Islet of Langerhans (tissue), 1 donor: ENCODE data around the gene ATXN1.
A peak's percentile ranks its signal among the peaks of the same experiment; 100 is the strongest.

ENCODE experiments used
- FAIRE-seq: peaks from one replicate; lab custom pipeline; 2011; peaks lifted over from hg19 to GRCh38; lab: Jason Lieb, UNC

Gene ATXN1

DNA sequence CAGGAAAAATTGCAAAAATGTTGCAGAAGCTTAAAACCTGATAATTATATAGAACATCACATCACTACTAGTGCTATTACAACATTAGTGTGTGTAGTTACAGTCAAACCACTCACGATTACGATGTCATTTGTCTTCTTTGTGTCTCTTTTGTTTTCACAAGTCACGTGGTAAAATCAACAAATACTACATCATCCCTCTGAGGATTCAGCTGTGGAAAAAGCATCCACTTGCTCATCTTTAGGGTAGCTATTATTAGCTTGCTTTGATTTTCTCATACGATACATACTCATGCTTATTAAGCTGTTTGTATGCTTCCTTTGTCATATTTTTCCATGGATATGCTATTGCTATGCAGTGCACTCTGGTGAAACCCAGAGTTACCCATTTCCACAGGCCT, 22.2 kb upstream of the ATXN1 start:
- peak; percentile 53 for FAIRE-seq

DNA sequence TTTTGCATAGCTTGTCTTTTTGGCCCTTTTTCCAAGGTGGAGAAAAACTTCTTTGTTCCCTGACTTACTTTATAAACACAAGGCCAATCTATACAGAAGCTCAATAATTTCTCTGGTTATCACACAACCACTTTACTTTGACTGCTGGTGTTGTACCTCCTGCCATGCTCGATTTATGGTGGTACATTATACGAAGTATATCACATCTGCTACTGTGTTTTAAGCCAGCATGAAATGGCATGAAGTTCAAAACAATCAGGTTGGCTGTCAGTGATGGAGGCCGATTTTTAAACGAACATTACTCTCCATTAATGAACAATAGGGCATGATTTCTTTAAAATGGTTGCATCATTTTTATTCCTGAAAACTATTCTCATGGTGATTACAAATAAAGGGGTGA, 21.0 kb upstream of the ATXN1 start:
- no peak for FAIRE-seq

DNA sequence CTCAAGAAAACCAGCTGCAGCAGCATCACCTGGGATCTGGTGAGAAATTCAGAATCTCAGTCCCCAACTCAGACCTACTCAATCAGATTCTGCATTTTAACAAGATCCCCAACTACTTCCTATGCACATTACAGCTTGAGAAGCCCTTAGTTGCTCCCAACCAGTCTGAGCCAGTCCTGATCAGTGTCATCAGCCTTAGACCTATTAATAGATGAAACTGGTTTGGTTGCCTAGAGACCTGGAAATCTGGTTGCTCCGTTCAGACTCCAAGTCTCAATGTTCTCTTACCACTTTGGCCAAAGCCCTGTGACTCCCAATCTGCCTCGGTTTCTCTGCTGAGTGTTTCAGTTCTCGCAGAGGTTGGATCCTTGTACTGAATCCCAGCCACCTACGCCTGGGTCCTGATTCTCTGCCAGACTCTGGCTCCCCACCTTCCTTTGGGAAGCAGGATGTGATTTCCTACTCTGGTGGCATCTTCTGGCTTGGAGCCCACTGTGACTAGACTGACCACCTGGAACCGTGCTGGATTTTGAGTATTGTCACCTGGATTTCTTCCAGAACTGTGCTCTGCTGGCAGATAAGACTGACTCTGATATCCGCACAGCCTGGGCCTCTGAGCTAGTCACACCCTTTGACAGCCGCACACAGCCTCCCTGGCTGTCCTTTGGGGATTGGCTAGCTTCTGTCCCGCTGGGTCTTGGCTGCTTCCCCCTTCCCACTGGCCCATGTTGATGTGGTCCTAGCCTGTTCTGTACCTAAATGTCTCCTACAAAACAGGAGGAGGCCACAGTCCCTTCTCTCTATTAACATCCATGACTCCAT, 20.3 kb upstream of the ATXN1 start:
- peak; percentile 88 for FAIRE-seq

DNA sequence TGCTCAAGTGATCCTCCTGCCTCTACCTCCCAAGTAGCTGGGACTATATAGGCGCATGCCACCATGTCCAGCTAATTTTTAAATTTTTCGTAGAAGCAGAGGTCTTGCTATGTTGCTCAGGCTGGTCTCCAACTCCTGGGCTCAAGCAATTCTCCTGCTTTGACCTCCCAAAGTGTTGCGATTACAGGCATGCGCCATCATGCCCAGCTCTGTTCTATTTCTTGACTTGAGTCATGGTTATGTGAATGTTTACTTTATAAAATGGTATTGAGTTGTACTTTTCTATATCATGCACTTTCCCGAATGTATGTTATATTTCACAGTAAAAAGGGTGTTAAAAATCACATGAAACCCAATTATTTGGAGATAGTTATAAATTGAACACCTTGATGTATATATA, 17.3 kb upstream of the ATXN1 start:
- no peak for FAIRE-seq

DNA sequence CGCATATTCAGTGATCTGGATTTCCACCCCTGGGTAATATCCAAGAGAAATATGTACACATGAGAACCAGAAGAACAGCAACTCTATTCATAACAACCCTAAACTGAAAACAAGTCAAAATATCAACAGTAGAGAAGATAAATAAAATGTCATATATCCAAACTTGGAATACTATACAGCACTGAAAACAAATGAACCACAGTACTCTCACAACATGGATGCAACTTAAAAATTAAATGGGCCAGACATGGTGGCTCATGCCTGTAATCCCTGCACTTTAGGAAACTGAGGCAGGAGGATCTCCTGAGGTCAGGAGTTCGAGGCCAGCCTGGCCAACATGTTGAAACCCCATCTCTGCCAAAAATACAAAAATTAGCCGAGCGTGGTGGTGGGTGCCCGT, 16.5 kb upstream of the ATXN1 start:
- no peak for FAIRE-seq

DNA sequence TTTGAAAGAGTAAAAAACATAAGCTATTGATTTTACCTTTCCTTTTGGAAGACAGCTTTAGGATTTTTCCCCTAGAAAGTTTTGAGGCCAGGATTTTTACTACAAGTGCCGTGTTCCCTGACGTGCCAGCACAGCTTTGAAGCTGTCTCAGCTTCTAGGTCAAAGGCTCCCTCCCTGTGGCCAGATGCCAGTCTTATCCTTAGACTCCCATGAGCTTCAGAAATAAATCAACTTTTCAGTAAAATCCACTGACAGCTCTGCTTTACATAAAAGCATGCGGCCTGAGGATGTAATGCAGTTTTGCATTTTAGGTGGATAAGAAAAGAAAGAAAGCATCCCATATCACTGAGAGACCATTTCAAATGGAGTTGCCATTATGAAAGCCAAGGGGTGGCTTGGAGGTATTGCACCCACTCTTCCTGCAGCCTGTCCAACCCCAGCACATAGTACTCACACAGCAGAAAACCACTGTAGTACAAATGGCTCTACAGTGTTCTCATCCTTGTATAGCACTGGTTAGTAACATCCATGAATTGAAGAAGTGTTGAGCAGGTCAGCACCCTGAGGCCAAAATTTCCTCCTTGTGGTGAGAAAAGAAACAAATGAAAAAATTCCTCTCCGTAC, 15.2 kb upstream of the ATXN1 start:
- FAIRE-seq, result no peak

DNA sequence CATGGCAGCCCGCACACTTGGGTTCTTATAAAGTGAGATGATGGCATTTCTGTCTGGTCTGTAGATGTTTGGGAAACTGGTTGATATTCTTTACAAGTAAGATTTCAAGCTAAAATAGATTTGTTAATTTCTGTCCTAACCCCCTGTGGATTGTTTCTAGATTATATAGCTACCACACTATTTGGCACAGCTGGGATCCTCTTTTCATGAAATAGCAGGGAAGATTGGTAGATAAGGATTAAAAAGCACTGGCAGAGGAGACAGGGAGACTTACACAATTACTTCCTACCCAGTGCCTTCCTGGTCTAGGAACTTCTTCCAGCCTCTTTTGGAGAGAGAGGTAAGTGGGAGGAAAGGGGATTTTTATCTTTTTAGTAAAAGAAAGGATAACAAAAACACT, 13.2 kb upstream of the ATXN1 start:
- FAIRE-seq, result no peak

DNA sequence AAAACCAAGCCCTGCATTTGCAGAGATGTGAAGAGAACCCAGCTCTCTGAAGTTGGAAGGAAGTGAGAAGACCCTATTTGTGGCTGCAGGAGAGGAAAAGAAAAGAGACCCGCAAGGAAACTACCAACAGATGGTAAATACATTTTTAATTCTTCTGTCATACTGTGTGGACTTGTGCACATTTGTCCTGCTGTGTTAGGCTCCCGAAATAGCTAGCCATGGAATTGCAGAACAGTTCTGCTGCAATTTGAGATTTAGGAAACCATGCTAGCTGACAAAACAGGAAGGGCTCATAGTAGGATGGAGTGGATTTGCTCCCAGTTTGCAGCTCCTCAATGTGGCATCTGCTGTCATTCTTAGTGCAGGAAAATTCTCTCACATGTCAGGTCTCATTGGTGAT, 12.1 kb upstream of the ATXN1 start:
- no peak for FAIRE-seq

DNA sequence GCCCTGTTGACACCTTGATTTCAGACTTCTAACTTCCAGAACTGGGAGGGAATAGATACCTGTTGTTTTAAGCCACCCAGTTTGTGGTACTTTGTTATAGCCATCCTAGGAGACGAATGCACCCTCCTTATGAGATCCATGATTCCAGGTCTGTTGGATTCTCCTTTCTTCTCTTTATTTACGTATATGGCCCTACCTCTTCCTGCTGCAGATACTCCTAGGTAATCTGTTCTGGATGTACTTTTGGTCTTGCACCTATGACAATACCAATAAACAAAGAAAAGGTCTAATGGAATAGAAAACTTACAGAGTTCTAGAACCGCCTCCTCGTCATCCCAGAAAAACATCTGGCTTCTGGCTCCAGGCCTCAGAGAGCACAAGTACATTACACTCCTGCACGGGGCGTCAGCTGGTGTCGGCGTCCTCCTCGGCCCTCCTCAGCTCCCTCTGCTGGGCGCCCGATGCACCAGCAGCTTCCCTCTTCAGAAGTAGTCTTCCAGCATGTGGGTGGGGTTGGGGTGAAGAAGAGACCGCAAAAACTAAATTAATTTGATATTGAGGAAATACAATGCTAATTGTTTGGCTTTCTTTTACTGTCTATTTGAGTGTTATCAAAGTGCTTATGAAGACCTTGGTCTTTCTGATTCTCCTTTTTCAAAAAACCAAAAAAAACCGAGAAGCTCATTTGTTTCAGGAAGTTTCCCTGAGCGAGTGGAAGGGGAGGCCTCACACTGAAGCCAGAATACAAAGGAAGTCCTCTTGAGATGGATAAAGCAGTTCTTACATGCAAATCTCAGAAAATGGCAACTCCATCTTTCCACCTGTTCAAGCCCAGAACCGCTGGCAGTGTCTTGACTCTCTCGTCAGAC, 9.7 kb upstream of the ATXN1 start:
- no peak for FAIRE-seq

DNA sequence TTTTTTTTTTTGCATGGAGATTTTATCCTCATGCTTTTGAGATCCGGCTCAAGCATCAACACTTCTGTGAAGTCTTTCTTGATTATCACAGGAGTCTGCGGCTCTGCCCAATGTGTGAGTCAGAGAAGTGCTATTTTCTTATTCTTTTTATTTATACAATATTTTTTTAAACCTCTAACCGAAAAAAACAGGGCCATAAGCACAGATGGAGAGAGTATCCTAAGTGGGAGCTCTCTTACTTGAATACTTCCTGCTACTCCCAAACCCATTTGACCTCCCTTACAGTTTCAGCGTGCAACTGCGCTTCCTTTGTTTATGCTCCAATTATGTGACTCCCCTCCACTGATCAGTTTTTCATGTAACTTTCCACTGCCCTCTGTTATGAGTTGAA, 8.7 kb upstream of the ATXN1 start:
- FAIRE-seq, result no peak

DNA sequence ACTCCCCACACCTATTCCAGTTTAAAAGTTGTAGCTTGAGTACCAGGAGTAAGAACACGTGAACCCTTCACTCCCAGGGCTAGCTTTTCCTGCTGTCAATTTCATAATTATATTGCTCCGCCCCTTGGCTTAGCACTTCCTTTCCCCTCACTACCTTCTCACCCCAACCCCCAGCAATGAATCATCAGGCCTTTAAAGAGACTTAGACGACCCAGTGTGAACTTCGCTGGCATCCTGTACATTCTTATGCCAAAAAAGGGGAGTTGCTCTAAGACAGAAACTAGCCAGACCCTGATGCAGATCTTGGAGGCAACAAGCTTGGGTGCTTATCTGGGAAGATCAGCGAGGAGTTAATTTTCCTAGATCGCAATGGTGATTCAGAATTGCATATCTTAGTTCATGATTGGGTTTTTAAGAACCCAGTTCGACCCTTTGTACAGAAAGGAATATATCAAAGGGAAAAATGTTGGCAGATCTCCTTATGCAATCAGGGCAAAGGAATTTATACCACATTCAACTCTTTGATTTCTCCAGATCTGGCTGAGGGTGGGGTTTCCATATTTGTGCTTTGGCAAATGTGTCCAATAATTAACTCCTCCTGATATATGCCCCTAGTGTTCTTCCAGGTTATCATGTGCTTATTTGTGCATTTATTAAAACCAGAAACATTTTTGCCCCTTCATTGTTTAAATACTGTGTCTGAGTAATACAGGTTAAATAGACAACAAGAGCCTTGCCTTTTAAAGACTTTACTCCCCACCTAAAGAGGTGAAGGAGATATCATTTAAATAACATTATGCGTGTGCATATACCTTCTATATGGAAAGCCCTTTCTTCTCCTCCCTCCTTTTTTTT, 8.1 kb upstream of the ATXN1 start:
- no peak for FAIRE-seq

DNA sequence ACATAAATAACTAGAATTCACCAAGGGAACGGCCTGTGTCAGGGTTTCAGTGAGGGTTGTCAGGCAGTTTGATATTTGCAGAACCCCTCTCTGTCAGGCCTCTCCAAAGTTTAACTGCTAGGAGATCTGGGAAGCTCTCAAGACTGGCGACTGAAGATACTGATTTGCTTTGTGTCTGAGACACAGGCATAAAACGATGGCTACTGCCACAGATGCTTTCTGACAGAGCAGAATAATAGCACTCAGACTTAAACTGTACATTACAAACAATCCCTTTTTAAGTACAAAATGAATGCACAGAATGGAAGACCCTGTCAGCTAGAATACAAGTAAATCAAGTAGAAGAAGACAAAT, 7.2 kb upstream of the ATXN1 start:
- FAIRE-seq, result no peak

DNA sequence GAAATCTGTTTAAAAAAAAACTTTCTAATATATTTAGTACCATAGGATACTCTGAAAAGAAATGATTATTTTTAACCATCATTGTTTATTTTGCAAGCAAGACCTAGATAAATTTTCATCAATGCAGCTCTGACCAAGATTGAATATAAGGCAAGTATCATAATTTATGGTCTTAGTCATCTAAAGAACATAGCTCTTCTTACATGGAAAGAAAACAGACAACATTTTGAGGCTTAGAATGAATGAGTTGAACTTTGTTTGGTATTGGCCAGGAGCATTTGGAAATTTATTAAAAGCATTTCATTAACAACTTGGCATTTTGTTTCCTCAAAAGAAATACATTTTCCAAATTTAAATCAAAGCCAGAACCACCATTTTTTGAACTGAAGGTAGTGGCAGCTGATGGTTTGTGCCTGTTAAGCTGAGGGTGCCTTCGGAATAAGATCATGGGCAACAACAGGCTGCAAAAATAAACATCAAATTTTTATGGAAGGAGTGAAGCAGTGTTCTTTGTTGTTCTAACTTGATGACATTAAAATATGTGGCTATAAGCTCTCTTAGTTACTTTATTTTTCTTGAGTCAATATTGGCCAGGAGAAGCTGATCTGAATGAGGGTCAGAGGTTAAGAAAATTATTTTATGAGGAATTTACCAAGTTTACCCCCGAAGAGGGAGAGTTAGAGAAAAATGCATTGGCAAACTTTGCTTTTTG, 6.7 kb upstream of the ATXN1 start:
- FAIRE-seq, result no peak

DNA sequence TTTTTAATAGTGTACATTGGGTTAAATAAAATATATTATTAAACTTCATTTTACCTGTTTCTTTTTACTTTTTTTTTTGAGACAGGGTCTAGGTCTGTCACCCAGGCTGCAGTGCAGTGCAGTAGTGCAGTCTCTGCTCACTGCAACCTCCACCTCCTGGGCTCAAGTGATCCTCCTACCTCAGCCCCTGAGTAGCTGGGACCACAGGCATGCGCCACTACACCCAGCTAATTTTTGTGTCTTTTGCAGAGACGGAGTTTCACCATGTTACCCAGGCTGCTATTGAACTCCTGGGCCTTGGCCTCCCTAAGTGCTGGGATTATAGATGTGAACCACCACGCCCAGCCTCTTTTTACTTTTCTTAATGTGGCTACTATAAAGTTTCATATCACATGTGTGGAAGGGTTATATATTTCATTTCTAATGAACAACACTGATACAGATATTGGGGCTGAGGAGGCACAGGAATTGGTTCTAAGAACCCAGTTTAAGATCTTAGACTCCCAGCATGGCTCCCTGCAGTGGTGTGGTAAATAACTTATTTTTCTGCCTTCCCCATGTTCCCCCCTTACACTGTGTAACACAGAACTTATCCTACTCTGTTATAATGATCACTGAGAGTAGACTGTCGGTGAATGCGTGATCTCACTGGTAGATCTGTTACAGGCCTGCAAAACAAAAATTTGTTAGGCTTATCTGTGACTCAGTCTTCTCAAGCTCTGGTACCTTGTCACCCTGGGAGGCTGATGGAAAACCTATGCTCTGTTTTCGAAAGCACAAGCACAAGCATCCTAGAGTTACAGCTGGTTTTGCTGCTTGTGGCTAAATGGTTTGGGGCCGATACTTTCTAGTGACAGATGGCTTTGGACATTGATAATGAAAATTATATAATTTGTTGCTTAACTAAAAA, 5.8 kb upstream of the ATXN1 start:
- FAIRE-seq, result no peak

DNA sequence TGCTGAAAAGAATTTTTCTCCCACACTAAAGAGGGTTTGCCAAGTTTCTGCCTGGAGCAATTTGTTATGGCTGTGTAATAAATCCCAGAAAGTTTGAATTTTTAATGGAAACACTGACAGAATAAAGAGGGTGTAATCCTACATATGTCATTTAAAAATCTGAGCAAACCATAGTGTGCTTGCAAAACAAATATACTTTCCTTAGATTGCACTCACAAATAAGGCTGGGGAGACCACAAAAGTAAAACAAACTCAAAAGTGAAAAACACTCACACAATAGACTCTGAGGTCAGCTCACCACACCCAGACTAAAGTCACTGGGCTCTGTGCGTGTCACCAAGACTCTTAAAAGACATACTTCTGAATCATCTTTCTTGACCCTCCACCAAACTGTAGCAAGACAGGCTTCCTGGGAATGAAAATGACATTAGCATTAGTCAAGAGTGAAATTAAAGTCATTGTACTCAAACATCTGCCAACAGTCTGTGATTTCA, 4.8 kb upstream of the ATXN1 start:
- no peak for FAIRE-seq

DNA sequence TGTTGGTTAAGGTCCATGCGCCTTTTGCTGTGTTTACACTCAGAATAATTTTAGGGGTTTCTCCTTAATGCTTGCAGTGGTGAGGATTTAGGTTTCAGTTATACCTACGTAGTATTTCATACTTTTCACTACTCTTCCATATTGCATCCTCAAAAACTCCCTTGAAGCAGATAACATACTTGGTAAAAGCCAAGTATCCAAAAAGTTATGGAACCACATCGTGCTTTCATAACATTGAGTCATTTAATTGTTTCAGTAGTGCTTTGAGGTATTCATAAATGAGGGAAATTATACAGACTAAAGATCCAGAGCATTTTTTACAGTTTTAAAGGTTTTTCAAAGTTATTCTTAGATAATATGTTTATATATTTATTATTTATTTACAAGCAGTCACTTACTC, 4.0 kb upstream of the ATXN1 start:
- no peak for FAIRE-seq

DNA sequence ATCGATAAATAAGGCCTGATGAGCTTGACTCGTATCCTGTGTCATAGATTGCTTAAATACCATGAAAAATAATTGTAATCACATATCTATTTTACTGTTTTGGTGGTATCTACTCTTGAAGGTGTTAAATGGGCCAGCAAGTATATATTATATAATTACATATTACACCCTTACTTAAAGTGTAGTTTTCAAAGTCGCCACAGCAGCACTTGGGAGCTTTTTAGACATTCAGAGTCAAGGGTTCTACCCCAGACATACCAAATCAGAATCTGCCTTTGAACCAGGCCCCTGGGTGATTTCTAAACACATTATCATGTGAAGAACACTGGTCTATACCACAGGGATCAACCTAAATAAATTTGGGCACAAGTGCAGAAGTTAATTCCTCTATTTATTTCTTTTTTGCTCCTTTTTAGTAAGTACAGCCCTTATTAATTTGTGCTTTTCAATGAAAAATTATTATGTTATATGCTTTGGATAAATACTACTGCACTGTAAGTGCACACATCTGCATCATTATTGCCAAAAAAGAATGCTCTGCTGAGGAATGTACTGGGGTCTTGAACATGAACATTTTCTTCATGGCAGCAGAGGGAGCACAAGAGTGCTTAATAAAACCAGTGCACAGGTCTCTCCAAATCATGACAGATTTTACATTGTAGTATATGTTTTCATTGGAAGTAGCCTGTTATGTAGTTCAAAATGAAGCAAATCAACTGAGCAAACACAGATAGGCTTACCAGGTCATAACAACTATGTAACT, 3.1 kb upstream of the ATXN1 start:
- no peak for FAIRE-seq

DNA sequence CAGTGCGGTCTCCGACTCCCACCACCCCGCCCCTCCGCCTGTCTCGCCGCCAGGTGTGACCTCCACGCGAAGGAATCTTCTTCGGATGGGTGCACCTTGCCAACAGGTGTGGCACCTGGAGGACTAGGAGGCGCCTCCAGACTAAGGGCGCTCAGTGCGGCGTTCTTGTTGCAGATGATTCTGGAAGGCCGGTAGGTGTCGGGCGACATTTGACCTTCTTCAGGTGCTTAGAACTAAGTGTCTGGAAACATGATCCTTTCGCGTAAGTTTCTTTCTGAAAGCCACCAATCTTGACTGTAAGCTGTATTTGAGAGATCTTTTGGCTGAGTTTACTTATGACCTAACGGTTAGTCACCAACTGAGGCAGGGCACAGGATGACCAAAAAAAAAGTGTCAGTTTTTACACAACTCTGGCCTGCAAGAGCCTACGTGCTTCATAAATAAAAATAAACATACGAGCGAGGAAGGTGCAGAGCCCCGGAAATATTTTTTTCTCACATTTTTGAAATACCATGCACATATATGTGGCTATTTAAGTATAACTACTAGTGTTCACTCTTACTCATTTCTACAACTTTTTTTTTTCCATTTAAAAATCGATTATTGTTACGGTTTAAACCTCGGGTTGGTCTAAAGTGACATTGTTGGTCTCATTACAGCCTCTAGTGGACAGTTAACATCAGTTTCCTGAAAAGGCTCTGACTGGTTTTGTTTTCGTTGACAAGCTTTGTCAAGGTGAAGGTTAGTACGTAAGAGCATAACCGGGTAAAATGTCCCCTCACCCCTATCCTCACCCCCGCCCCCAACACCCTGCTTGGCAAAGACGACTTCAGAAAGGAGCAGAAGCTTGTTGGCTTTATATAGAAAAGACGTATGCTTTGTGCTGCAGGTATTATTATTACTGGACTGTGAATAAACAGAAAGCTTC, 1.6 kb upstream of the ATXN1 start:
- peak; percentile 80 for FAIRE-seq

DNA sequence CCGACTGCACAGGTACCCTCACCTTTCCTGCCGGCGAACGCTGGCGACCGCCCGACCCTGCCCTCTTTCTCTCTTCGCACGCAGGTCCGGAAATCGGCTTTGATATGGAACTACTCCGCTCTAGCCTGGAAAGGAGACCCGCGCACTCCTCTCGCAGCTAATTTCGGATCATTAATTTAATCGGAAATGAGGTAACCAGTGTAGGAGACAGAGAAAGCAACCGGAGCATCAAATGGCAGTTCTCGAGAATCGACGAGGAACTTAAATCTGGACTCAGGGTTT, 949 bp upstream of the ATXN1 start:
- no peak for FAIRE-seq
